ENCODE measurements around the gene MACROD1.

The MACROD1 gene

DNA sequence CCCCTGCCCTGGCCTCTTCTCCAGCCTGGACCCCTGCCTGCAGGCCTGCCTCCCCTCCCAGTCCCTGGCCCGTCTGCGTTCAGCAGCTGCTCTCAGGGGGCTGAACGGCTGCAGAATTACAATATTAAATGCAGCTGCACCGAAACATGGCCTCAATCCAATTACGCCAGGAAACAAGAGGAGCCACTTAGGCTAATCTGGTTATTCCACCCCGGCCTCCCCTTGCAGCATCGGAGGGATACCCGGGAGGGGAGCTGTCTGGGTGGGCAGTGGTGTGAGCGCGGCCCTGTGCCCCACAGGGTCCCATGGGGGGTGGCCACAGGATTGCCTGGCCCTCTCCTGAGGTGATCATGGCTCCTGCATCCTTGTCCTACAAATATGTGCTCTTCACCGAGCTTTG is 87.6 kb downstream of the MACROD1 start:
- no peak for DNase-seq (ENCODE audit: low read depth, low spot score)
- H3K4me3 ChIP-seq (ENCODE audit: low read depth, low read length): no peak overlapping the region
- in situ Hi-C loops (cut with HindIII; ENCODE audit: low sequenced_read_pairs): no loop called here
- TF ChIP-seq CTCF (IDR thresholded peaks at IDR 0.05; ENCODE audit: low read depth, low read length): no peak

GRCh38 chr11:64077607-64078006 is 88.3 kb downstream of the MACROD1 start:
- TF ChIP-seq CTCF (IDR thresholded peaks at IDR 0.05; ENCODE audit: low read depth, low read length): no peak
- DNase-seq (ENCODE audit: low read depth, low spot score): no peak
- in situ Hi-C loops (cut with HindIII; ENCODE audit: low sequenced_read_pairs): no loop called here
- H3K4me3 ChIP-seq (ENCODE audit: low read depth, low read length): no peak overlapping the region

DNA sequence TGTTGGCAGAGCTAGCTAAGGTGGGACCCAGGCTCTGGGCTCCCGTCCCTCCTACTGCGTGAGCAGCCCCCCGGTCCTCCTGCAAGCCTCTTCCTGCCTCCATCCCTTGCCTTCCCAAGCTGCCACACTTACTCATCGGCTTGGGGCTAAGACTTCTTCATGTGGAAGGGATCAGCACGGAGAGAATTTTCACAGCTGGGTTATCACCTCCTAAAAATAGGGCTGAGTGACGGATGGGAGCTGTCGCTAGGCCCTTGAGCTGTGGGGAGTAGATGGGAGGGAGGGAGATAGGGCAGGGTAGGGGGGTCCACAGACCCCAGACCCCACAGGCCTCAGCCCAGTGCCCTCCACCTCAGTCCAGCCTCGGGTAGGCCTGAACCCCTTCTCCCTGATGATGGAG is 89.2 kb downstream of the MACROD1 start:
- TF ChIP-seq CTCF (IDR thresholded peaks at IDR 0.05; ENCODE audit: low read depth, low read length): no peak
- H3K4me3 ChIP-seq (ENCODE audit: low read depth, low read length): no peak overlapping the region
- in situ Hi-C loops (cut with HindIII; ENCODE audit: low sequenced_read_pairs): no loop called here
- no peak for DNase-seq (ENCODE audit: low read depth, low spot score)

DNA sequence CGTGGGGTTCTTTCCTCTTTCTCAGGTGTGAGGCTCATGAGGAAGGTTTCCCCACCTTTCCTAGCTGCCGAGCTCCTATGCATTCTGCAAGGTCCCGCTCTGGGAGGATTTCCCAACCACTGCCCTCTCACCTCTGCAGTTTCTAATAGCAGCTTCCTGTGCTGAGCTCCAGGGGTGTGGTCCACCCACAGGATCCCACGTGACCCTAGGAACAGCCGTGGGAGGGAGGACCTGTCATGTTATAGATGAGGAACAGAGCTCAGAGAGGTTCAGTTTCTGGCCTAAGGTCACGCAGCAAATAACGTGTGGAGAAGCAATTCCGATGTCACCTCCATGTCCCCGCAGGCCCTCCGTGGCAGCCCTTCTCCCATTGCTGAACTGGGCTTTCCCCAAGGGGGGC is 91.7 kb downstream of the MACROD1 start:
- DNase-seq (ENCODE audit: low read depth, low spot score): no peak
- in situ Hi-C loops (cut with HindIII; ENCODE audit: low sequenced_read_pairs): no loop called here
- H3K4me3 ChIP-seq (ENCODE audit: low read depth, low read length): no peak overlapping the region
- TF ChIP-seq CTCF (IDR thresholded peaks at IDR 0.05; ENCODE audit: low read depth, low read length): no peak

DNA sequence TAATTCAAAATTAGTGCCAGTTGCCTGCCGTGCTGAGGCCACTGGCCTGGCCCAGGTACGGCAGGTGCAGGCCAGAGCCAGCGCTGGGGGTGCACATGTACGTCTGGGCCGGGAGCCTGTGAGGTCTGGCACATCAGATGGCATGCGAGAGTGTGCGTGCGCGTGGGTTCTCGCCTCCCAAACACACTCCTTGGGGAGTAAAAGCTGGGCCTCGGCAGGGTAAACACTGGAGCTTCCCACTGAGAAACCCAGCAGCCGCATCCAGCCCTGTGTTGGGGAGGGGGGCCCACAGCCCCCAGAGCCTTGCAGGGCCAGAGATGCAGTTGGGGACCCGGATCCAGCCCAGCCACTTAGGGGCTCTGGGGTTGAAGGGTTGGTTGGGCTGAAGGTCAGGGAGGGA is 92.4 kb downstream of the MACROD1 start:
- in situ Hi-C loops (cut with HindIII; ENCODE audit: low sequenced_read_pairs): no loop called here
- no peak for DNase-seq (ENCODE audit: low read depth, low spot score)
- H3K4me3 ChIP-seq (ENCODE audit: low read depth, low read length): no peak overlapping the region
- TF ChIP-seq CTCF (IDR thresholded peaks at IDR 0.05; ENCODE audit: low read depth, low read length): no peak

GRCh38 chr11:64072871-64073270 is 93.0 kb downstream of the MACROD1 start:
- H3K4me3 ChIP-seq (ENCODE audit: low read depth, low read length): no peak overlapping the region
- in situ Hi-C loops (cut with HindIII; ENCODE audit: low sequenced_read_pairs): no loop called here
- TF ChIP-seq CTCF (IDR thresholded peaks at IDR 0.05; ENCODE audit: low read depth, low read length): no peak
- DNase-seq (ENCODE audit: low read depth, low spot score): no peak

GRCh38 chr11:64072403-64072802 is 93.5 kb downstream of the MACROD1 start:
- in situ Hi-C loops (cut with HindIII; ENCODE audit: low sequenced_read_pairs): no loop called here
- H3K4me3 ChIP-seq (ENCODE audit: low read depth, low read length): no peak overlapping the region
- DNase-seq (ENCODE audit: low read depth, low spot score): no peak
- no peak for TF ChIP-seq CTCF (IDR thresholded peaks at IDR 0.05; ENCODE audit: low read depth, low read length)

Data from astrocyte of the spinal cord (primary cell).